ENCODE data around the gene STRN. TPM values are rescaled to one million over a fixed set of nuclear protein-coding genes. Genes with fewer than 3 reads are reported as not detected.
"Not testable (repeated sequence)": the region's sequence is repeated elsewhere in the genome, so short reads cannot be mapped to it uniquely, and the experiment has no call there.

The STRN gene
- total RNA-seq, 3 donors from 2014 or later: 36.1 to 45.7 (median 37.7) TPM

DNA sequence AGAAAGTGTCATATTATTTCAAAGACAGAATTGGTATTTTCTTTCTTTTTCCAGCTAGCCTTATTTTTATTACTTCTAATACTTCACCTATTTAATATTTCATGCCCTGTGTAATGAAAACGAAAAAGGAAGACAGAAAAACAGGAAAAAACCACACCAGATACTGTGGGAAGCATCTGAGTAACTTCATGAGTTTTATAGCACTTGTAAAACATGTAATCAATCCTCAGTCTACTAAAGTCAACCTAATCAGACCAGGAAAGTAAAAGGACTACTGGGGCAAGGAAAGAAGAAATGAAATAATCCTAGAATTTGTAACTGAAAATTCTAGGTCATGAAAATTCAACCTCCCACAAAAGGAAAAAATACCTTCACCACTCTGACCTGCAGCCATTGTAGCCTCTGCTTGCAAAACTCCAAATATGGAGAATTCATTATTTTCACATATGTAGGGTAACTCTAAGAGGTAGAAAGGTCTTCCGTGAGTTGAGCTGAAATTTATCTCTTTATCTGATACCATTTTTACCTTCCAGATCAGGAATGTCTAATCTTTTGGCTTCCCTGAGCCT, 34.7 kb upstream of the STRN start:
- peaks cover 11% of the 10 kb centered on the region for H3K4me1 ChIP-seq (ENCODE audit: low read depth)
- intact Hi-C loops (cut with DNase I, micrococcal nuclease): no loop called here
- ATAC-seq (peak; percentile 81), DNase-seq (no peak)
- no peak overlapping the region for H3K4me3 ChIP-seq
- H3K36me3 ChIP-seq (ENCODE audit: low read depth): peaks cover 10% of the 10 kb centered on the region
- no peaks in the 10 kb centered on the region for H3K9me3 ChIP-seq
- TF ChIP-seq, protein P1, sequence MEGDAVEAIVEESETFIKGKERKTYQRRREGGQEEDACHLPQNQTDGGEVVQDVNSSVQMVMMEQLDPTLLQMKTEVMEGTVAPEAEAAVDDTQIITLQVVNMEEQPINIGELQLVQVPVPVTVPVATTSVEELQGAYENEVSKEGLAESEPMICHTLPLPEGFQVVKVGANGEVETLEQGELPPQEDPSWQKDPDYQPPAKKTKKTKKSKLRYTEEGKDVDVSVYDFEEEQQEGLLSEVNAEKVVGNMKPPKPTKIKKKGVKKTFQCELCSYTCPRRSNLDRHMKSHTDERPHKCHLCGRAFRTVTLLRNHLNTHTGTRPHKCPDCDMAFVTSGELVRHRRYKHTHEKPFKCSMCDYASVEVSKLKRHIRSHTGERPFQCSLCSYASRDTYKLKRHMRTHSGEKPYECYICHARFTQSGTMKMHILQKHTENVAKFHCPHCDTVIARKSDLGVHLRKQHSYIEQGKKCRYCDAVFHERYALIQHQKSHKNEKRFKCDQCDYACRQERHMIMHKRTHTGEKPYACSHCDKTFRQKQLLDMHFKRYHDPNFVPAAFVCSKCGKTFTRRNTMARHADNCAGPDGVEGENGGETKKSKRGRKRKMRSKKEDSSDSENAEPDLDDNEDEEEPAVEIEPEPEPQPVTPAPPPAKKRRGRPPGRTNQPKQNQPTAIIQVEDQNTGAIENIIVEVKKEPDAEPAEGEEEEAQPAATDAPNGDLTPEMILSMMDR (IDR thresholded peaks at IDR 0.05): no peak

DNA sequence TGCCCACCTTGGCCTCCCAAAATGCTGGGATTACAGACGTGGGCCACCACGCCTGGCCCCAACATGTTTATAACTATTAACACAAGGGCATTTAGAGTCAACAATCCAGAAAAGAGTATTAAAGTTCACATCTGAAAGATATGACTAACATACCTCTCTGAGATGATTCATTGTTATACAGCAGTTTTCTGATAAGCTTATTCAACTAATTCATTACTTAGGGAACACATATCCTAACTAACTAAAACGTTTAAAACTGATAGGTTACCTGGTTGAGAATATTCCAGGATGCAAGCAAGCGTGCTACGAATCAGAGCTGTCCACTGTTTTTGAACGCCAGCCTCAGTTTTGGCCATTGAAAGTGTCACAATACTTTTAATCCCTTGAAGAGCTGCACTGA, 34.0 kb upstream of the STRN start:
- H3K9me3 ChIP-seq: no peaks in the 10 kb centered on the region
- intact Hi-C loops (cut with DNase I, micrococcal nuclease): no loop called here
- TF ChIP-seq, protein P1 (IDR thresholded peaks at IDR 0.05): no peak
- no peak for DNase-seq
- H3K36me3 ChIP-seq (ENCODE audit: low read depth): peaks cover 10% of the 10 kb centered on the region
- no peak overlapping the region for H3K4me3 ChIP-seq
- peaks cover 11% of the 10 kb centered on the region for H3K4me1 ChIP-seq (ENCODE audit: low read depth)
- peak; percentile 80 for ATAC-seq

DNA sequence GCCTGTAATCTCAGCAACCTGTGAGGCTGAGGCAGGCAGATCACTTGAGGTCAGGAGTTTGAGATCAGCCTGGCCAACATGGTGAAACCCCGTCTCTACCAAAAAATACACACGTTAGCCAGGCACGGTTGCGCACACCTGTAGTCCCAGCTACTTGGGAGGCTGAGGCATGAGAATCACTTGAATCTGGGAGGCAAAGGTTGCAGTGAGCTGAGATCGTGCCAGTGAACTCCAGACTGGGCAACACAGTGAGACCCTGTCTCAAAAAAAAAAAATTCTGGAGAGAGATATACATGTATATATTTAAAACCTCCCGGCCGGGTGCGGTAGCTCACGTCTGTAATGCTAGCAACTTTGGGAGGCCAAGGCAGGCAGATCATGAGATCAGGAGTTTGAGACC, 33.1 kb upstream of the STRN start:
- peaks cover 11% of the 10 kb centered on the region for H3K4me1 ChIP-seq (ENCODE audit: low read depth)
- DNase-seq; H3K9me3 ChIP-seq; ATAC-seq; H3K36me3 ChIP-seq (ENCODE audit: low read depth); H3K4me3 ChIP-seq; intact Hi-C loops (cut with DNase I, micrococcal nuclease): not testable (repeated sequence)

DNA sequence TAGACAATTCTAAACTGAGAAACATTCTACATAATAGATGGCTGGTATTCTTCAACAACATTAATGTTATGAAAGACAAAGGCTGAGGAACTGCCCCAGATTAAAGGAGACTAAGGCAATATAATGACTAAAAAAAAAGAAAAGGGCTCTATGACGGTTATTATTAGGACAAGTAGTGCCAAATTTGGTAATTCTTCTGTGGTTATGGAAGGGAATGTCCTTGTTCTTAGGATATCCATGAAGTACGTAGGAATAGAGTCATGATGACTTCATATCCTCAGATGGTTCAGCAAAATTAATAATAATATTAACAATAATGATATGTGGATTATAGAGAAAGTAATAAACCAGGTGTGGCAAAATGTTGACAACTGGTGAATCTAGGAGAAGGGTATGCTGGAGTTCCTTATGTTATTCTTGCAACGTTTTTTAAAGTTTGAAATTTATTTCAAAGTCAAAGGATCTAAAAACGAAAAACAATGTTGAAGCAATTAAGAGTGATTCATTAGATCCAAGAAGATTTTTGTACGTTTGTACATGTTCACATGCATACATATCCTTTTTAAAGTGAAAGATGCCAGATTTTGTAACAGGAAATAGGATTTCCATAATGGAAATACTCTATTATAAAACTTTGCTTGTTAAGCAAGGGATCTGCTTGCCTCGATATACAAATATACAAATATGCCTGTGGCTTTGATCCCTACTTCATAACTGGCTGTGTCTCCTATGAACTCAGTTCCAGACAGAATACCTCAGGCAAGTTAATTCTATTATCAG, 27.7 kb upstream of the STRN start:
- H3K4me3 ChIP-seq: no peak overlapping the region
- TF ChIP-seq, protein P1 (IDR thresholded peaks at IDR 0.05): no peak
- no peaks in the 10 kb centered on the region for H3K4me1 ChIP-seq (ENCODE audit: low read depth)
- DNase-seq: no peak
- no peaks in the 10 kb centered on the region for H3K9me3 ChIP-seq
- intact Hi-C loops (cut with DNase I, micrococcal nuclease): no loop called here
- ATAC-seq: no peak
- H3K36me3 ChIP-seq (ENCODE audit: low read depth): no peaks in the 10 kb centered on the region

DNA sequence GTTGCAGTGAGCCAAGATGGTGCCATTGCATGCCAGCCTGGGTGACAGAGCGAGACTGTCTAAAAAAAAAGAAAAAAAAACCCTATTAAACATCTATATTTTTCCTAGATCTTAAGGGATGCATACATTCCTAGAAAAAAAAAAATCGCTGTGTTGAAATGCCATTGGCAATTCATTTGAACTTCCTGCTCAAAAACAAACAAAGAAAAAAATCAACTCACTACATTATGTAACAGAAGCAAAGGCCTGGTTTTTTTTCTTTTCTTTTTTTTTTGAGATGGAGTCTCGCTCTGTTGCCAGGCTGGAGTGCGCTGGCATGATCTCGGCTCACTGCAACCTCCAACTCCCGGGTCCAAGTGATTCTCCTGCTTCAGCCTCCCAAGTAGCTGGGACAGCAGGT, 21.7 kb upstream of the STRN start:
- DNase-seq: no peak
- TF ChIP-seq, protein P1 (IDR thresholded peaks at IDR 0.05): no peak
- Histone ChIP-seq H3K9me3 (no peaks in the 10 kb centered on the region), H3K36me3 (ENCODE audit: low read depth) (no peaks in the 10 kb centered on the region), H3K4me3 (no peak overlapping the region), H3K4me1 (ENCODE audit: low read depth) (no peaks in the 10 kb centered on the region)
- ATAC-seq: peak; percentile 17
- intact Hi-C loops (cut with DNase I, micrococcal nuclease): no loop called here

DNA sequence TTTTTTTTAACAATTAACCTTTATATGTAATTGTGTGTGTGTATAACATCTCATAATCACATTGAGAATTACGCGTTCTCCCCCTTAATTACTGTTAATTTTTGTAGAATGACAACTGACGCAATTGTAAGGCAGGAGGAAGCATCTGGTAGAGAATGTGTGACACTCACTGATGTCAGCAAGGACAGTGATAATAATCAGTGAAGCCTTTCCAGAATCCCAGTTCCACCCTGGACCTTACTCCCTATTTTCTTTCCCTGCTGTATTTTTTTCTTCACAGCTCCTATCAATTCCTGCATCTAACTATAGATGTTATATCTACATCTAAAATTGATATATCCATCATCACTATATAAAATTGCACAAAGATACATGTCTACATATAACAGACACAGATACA, 16.1 kb upstream of the STRN start:
- peaks cover 7% of the 10 kb centered on the region for H3K4me1 ChIP-seq (ENCODE audit: low read depth)
- intact Hi-C loops (cut with DNase I, micrococcal nuclease): no loop called here
- ATAC-seq (peak; percentile 80), DNase-seq (no peak)
- H3K36me3 ChIP-seq (ENCODE audit: low read depth): no peaks in the 10 kb centered on the region
- no peaks in the 10 kb centered on the region for H3K9me3 ChIP-seq
- TF ChIP-seq, protein P1 (IDR thresholded peaks at IDR 0.05): no peak
- H3K4me3 ChIP-seq: no peak overlapping the region
